Suprapubic skin (tissue), 4 donors: ENCODE measurements around the gene TRIM4. TPM values are rescaled to one million over a fixed set of nuclear protein-coding genes. Genes with fewer than 3 reads are reported as not detected.
"Not testable (repeated sequence)": the region's sequence is repeated elsewhere in the genome, so short reads cannot be mapped to it uniquely, and the experiment has no call there.

ENCODE experiments used
- DNase-seq, 2 donors: peaks; one replicate each; pipeline ENCODE4 v3.0.0-alpha.2; 2019; ENCODE audit warnings: low spot score in 2 of 2
- H3K27ac ChIP-seq: fragments of 200-600 bp; sonication (generic); one replicate; pipeline ENCODE4 v1.5.1; 2019
- H3K27me3 ChIP-seq: fragments of 200-600 bp; sonication (generic); one replicate; pipeline ENCODE4 v1.5.1; 2019
- H3K36me3 ChIP-seq: fragments of 200-600 bp; sonication (generic); one replicate; pipeline ENCODE4 v1.5.1; 2019
- H3K4me1 ChIP-seq: fragments of 200-600 bp; sonication (generic); one replicate; pipeline ENCODE4 v1.5.1; 2019
- H3K4me3 ChIP-seq: fragments of 200-600 bp; sonication (generic); one replicate; pipeline ENCODE4 v1.5.1; 2019; ENCODE audit warnings: mild to moderate bottlenecking
- H3K9me3 ChIP-seq: fragments of 200-600 bp; sonication (generic); one replicate; pipeline ENCODE4 v1.5.1; 2019
- EP300 ChIP-seq: sonication (generic); formaldehyde crosslinking; IDR thresholded peaks from one replicate; pipeline ENCODE4 v1.6.1; 2017; ENCODE audit warnings: antibody characterized with exemption
- POLR2A ChIP-seq, 2 donors: fragments of 450-650 bp; IDR thresholded peaks; one replicate each; pipeline ENCODE4 v1.6.1; 2017; ENCODE audit warnings: antibody characterized with exemption in 2 of 2, mild to moderate bottlenecking in 2 of 2, moderate library complexity in 2 of 2
- POLR2AphosphoS5 ChIP-seq, 3 donors: sonication (generic); formaldehyde crosslinking; IDR thresholded peaks; one replicate each; pipeline ENCODE4 v1.6.1; 2017; ENCODE audit warnings: antibody characterized with exemption in 3 of 3
- WGBS: methylation state at CpG from one replicate; pipeline ENCODE4 v1.1.5; 2018; 5-methylcytosine and 5-hydroxymethylcytosine counted together
- total RNA-seq, 4 donors: library from RNA; depleted of rRNA; stranded (reverse); fragments of >200 nt; gene quantifications; one replicate each; pipeline ENCODE4 v1.1.0, GENCODE V29; 2016
- TF ChIP-seq, protein P1 (sequence below), 2 donors: fragments of 200-600 bp in 1 of 2; fragments of 450-650 bp in 1 of 2; sonication (generic) in 1 of 2; IDR thresholded peaks; one replicate each; pipeline ENCODE4 v1.5.1; 2016 to 2019; ENCODE audit warnings: antibody characterized with exemption in 2 of 2, mild to moderate bottlenecking in 1 of 2, moderate library complexity in 1 of 2

Gene TRIM4
- total RNA-seq, 4 donors from 2014 or later, result 40.2 to 56.7 (median 50.8) TPM

DNA sequence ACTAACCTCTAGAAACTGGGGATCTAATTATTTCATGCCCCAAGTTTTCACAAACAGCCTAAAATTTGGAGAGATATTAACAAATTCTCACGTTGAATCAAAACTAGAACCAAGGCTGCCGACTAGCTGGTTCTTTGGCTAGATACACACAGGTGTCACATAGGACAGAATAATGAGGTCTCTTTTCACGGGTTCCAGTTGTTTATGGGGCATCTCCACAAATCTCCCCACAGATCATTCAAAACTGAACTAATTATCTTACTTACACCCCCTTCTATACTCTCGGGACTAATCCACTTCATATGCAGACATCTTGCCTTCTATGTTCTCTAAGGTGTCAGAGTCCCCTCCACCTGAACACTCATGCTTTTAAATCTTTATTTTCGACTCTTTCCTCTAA is 26.1 kb downstream of the TRIM4 start:
- H3K27ac ChIP-seq, result no peak overlapping the region
- DNase-seq, result no peak
- no peaks in the 10 kb centered on the region for H3K4me1 ChIP-seq
- H3K9me3 ChIP-seq, result no peaks in the 10 kb centered on the region
- no peak overlapping the region for H3K4me3 ChIP-seq
- TF ChIP-seq POLR2AphosphoS5 (IDR thresholded peaks at IDR 0.05) (no peak), EP300 (no peak), POLR2A (IDR thresholded peaks at IDR 0.05) (no peak)
- TF ChIP-seq, protein P1, sequence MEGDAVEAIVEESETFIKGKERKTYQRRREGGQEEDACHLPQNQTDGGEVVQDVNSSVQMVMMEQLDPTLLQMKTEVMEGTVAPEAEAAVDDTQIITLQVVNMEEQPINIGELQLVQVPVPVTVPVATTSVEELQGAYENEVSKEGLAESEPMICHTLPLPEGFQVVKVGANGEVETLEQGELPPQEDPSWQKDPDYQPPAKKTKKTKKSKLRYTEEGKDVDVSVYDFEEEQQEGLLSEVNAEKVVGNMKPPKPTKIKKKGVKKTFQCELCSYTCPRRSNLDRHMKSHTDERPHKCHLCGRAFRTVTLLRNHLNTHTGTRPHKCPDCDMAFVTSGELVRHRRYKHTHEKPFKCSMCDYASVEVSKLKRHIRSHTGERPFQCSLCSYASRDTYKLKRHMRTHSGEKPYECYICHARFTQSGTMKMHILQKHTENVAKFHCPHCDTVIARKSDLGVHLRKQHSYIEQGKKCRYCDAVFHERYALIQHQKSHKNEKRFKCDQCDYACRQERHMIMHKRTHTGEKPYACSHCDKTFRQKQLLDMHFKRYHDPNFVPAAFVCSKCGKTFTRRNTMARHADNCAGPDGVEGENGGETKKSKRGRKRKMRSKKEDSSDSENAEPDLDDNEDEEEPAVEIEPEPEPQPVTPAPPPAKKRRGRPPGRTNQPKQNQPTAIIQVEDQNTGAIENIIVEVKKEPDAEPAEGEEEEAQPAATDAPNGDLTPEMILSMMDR (IDR thresholded peaks at IDR 0.05), result no peak
- 92% methylated on average over 5 of the region's 5 CpGs for WGBS
- no peaks in the 10 kb centered on the region for H3K27me3 ChIP-seq
- peaks cover 34% of the 10 kb centered on the region for H3K36me3 ChIP-seq

DNA sequence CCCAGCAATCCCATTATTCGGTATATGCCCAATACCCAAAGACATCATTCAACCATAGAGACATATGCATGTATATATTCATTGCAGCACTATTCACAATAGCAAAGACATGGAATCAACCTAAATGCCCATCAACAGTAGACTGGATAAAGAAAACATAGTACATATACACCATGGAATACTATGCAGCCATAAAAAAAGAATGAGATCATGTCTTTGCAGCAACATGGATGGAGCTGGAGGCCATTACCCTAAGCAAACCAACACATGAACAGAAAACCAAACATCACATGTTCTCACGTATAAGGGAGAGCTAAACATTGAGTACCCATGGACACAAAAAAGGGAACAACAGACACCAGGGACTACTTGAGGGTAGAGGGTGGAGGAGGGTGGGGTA is 29.0 kb downstream of the TRIM4 start:
- H3K36me3 ChIP-seq, result peaks cover 34% of the 10 kb centered on the region
- H3K4me1 ChIP-seq, H3K4me3 ChIP-seq, H3K9me3 ChIP-seq, H3K27me3 ChIP-seq, H3K27ac ChIP-seq, DNase-seq: not testable (repeated sequence)
- 94% methylated on average over 2 of the region's 2 CpGs for WGBS

DNA sequence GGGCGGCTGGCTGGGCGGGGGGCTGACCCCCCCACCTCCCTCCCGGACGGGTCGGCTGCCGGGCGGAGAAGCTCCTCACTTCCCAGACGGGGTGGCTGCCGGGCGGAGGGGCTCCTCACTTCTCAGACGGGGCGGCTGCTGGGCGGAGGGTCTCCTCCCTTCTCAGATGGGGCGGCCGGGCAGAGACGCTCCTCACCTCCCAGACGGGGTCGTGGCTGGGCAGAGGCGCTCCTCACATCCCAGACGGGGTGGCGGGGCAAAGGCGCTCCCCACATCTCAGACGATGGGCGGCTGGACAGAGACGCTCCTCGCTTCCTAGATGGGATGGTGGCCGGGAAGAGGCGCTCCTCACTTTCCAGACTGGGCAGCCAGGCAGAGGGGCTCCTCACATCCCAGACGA is 31.0 kb downstream of the TRIM4 start:
- H3K36me3 ChIP-seq, result peaks cover 34% of the 10 kb centered on the region
- not testable (repeated sequence) for H3K27me3 ChIP-seq, DNase-seq, H3K4me1 ChIP-seq, H3K4me3 ChIP-seq, H3K9me3 ChIP-seq, H3K27ac ChIP-seq
- 98% methylated on average over 7 of the region's 29 CpGs for WGBS

DNA sequence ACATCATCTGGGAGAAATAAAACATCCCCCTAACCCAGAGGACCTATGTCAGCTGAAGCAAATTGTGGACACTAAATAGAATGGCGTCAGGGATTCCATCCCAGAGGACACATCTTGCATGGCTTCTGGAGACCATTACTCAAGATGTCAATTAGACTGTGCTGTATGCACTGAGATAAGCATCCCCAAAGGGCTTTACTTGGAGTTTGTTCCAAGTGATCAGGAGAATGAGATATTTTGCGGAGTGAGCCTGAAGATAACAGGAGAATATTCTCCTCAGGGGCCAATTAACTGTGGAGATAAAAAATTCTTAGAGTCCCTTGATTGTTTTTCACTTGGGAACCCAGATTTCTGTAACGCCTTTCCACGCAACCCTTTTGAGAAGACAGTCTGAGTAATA is 38.0 kb downstream of the TRIM4 start:
- 75% methylated on average over 4 of the region's 4 CpGs for WGBS
- no peaks in the 10 kb centered on the region for H3K36me3 ChIP-seq
- DNase-seq, result no peak
- no peak overlapping the region for H3K4me3 ChIP-seq
- no peaks in the 10 kb centered on the region for H3K27me3 ChIP-seq
- no peaks in the 10 kb centered on the region for H3K9me3 ChIP-seq
- TF ChIP-seq, protein P1 (IDR thresholded peaks at IDR 0.05), result no peak
- TF ChIP-seq POLR2A (IDR thresholded peaks at IDR 0.05), result no peak
- no peak for TF ChIP-seq POLR2AphosphoS5 (IDR thresholded peaks at IDR 0.05)
- TF ChIP-seq EP300, result no peak
- H3K27ac ChIP-seq, result no peak overlapping the region
- no peaks in the 10 kb centered on the region for H3K4me1 ChIP-seq

DNA sequence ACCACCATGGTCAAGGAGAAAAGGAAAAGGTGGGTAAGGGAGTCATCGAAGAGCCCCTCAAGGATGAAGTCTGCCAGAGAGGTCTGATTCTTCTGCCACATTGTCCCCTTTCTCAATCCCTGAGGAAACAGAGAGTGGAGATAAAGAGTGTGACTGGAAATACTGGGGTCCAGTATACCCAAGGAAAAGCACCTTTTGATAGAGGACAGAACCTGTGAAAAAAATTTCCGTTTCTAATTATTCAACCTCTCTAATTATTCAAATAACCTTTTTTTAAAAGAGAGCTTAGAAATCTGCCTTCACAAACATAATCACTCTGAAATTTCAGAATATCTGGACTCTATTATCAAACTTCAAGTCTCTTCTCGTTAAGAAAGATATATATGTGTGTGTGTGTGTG is 42.4 kb downstream of the TRIM4 start, which contains the start of gene OR2AE1:
OR2AE1 (minus strand) TSS at position 101 of the 400 bp plus-strand sequence; CDS start at position 101, 0 bp downstream.
- 84% methylated on average over 3 of the region's 3 CpGs for whole genome bisulfite sequencing

DNA sequence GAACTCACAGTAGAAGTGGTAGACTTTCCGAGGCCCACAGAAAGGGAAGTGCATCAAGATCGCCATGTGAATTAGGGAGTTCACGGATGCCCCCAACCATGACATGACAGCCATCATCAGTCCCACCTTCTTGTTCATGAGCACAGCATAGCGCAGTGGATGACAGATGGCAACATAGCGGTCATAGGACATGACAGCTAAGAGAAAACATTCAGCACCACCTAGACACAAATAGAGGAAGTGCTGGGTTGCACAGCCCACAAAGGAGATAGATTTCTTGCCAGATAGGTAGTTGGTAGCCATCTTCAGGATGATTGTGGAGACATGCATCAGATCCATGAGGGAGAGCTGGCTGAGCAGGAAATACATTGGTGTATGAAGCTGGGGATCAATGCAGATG is 42.8 kb downstream of the TRIM4 start:
- no peak overlapping the region for H3K27ac ChIP-seq
- no peaks in the 10 kb centered on the region for H3K27me3 ChIP-seq
- 88% methylated on average over 5 of the region's 5 CpGs for WGBS
- H3K36me3 ChIP-seq, result no peaks in the 10 kb centered on the region
- no peaks in the 10 kb centered on the region for H3K4me1 ChIP-seq
- H3K4me3 ChIP-seq, result no peak overlapping the region
- TF ChIP-seq POLR2A (IDR thresholded peaks at IDR 0.05) (no peak), EP300 (no peak), POLR2AphosphoS5 (IDR thresholded peaks at IDR 0.05) (no peak)
- TF ChIP-seq, protein P1 (IDR thresholded peaks at IDR 0.05), result no peak
- no peaks in the 10 kb centered on the region for H3K9me3 ChIP-seq
- DNase-seq, result no peak

More for the DNA sequence above, 42.4 kb downstream of the TRIM4 start, which contains the start of gene OR2AE1:
- DNase-seq, result no peak
- TF ChIP-seq, protein P1 (IDR thresholded peaks at IDR 0.05), result no peak
- no peaks in the 10 kb centered on the region for H3K27me3 ChIP-seq
- H3K9me3 ChIP-seq, result no peaks in the 10 kb centered on the region
- no peak within 1 kb of the TSS for H3K4me3 ChIP-seq
- no peaks in the 10 kb centered on the region for H3K4me1 ChIP-seq
- no peak within 1 kb of the TSS for H3K27ac ChIP-seq
- H3K36me3 ChIP-seq, result no peaks in the 10 kb centered on the region
